ENCODE measurements around the gene SRI. TPM values are rescaled to one million over a fixed set of nuclear protein-coding genes. Genes with fewer than 3 reads are reported as not detected.

Gene SRI
- total and polyA plus RNA-seq, 4 donors, result 20.4 to 70.0 (median 39.6) TPM

DNA sequence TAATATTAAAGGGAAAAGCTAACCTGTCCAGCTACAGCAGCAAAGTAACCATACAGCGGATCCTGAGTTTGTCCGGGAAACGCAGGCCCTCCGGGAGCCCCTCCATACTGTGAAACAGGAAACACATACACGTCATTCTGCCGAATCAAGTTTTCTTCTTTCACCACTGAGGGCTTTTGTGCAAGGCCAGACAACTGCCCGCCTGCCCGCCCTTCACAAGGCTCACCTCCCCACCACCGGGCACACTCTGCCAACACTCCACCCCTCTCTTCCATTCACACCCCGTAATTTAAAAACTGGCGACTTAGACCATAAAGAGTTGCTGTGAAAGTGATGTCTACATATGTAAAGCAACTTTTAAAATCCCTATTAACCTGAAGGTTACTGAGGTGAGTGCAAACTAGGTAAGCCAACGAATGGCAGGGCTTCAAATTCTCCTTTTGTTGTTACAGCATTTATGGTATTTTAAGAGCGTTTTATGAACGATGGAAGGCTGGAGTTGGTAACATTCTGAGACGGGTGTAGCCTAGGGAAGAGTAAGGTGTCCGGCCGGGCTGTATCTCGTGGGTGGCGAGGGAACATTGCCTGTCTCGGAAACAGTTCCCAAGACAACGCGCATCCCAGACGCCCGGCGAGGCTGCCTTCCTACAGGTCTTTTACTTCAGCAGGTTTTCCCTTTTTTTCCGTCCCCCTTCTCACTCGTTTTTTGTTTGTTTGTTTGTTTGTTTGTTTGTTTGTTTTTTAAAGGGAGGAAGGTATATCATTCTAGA is 817 bp downstream of the SRI start:
- Histone ChIP-seq H3K9me3 (ENCODE audit: control insufficient read depth in 4 of 4, low read length in 3 of 4) (no peaks in the 10 kb centered on the region), H3K27me3 (ENCODE audit: control insufficient read depth in 4 of 4, insufficient read depth in 4 of 4, low read length in 3 of 4) (no peaks in the 10 kb centered on the region), H3K9ac (ENCODE audit: low read depth in 1 of 2, low read length in 2 of 2) (peak overlapping the region; percentile 2 to 59), H3K27ac (ENCODE audit: low read depth in 1 of 2, low read length in 2 of 2) (peak overlapping the region in 1 of 2 donors; percentile 35), H3K36me3 (ENCODE audit: control insufficient read depth in 4 of 4, insufficient read depth in 3 of 4, low read depth in 1 of 4, low read length in 3 of 4) (peaks cover 2 to 16% (median 8%) of the 10 kb centered on the region in 4 donors), H3K4me1 (ENCODE audit: control insufficient read depth in 4 of 4, insufficient read depth in 4 of 4, low read length in 3 of 4) (peaks cover 4 to 27% (median 9%) of the 10 kb centered on the region in 4 donors), H3K4me3 (ENCODE audit: low read depth in 1 of 3, low read length in 3 of 3) (peak overlapping the region; percentile 49 to 92 (median 92))
- WGBS, result 34% methylated on average over 27 of the region's 27 CpGs
- TF ChIP-seq GABPA (IDR thresholded peaks at IDR 0.05 in 1 of 2, conservative IDR thresholded peaks at IDR 0.05 in 1 of 2), result no peak
- no peak for TF ChIP-seq SP1 (IDR thresholded peaks at IDR 0.05)
- no peak for TF ChIP-seq FOXA2 (IDR thresholded peaks at IDR 0.05)
- peak; percentile 56 for DNase-seq (ENCODE audit: low spot score)

DNA sequence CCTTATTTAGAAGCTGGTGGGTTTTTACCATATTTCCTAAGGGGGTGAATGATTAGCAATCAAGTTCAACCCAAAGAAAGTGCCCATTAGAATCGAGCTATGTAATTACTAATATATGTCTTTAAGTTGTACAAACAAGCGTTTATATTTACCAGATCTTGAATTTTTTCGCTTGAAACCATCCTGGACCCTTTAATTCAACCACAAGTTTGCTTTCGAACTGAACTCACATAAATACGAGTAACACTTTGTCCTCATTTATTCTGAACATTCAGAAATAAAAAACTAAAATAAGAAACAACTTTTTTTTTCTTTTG is 1.5 kb downstream of the SRI start:
- DNase-seq (ENCODE audit: low spot score), result no peak
- Histone ChIP-seq H3K9me3 (ENCODE audit: control insufficient read depth in 4 of 4, low read length in 3 of 4) (no peaks in the 10 kb centered on the region), H3K4me1 (ENCODE audit: control insufficient read depth in 4 of 4, insufficient read depth in 4 of 4, low read length in 3 of 4) (peaks cover 4 to 27% (median 9%) of the 10 kb centered on the region in 4 donors), H3K36me3 (ENCODE audit: control insufficient read depth in 4 of 4, insufficient read depth in 3 of 4, low read depth in 1 of 4, low read length in 3 of 4) (peaks cover 3 to 16% (median 8%) of the 10 kb centered on the region in 4 donors), H3K27ac (ENCODE audit: low read depth in 1 of 2, low read length in 2 of 2) (no peak overlapping the region), H3K4me3 (ENCODE audit: low read depth in 1 of 3, low read length in 3 of 3) (peak overlapping the region in 1 of 3 donors; percentile 92), H3K27me3 (ENCODE audit: control insufficient read depth in 4 of 4, insufficient read depth in 4 of 4, low read length in 3 of 4) (no peaks in the 10 kb centered on the region), H3K9ac (ENCODE audit: low read depth in 1 of 2, low read length in 2 of 2) (peak overlapping the region in 1 of 2 donors; percentile 2)
- WGBS, result 68% methylated on average over 5 of the region's 5 CpGs
- TF ChIP-seq, protein P1, sequence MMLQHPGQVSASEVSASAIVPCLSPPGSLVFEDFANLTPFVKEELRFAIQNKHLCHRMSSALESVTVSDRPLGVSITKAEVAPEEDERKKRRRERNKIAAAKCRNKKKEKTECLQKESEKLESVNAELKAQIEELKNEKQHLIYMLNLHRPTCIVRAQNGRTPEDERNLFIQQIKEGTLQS (IDR thresholded peaks at IDR 0.05), result no peak
- no peak for TF ChIP-seq FOXA1 (IDR thresholded peaks at IDR 0.05)
- no peak for TF ChIP-seq GABPA (IDR thresholded peaks at IDR 0.05 in 1 of 2, conservative IDR thresholded peaks at IDR 0.05 in 1 of 2)
- no peak for TF ChIP-seq FOXA2 (IDR thresholded peaks at IDR 0.05)
- no peak for TF ChIP-seq HNF4G (IDR thresholded peaks at IDR 0.05)
- TF ChIP-seq, protein P2, sequence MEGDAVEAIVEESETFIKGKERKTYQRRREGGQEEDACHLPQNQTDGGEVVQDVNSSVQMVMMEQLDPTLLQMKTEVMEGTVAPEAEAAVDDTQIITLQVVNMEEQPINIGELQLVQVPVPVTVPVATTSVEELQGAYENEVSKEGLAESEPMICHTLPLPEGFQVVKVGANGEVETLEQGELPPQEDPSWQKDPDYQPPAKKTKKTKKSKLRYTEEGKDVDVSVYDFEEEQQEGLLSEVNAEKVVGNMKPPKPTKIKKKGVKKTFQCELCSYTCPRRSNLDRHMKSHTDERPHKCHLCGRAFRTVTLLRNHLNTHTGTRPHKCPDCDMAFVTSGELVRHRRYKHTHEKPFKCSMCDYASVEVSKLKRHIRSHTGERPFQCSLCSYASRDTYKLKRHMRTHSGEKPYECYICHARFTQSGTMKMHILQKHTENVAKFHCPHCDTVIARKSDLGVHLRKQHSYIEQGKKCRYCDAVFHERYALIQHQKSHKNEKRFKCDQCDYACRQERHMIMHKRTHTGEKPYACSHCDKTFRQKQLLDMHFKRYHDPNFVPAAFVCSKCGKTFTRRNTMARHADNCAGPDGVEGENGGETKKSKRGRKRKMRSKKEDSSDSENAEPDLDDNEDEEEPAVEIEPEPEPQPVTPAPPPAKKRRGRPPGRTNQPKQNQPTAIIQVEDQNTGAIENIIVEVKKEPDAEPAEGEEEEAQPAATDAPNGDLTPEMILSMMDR (IDR thresholded peaks at IDR 0.05; ENCODE audit: low read depth, low read length, missing input control), result no peak
- TF ChIP-seq HNF4A (conservative IDR thresholded peaks at IDR 0.05), result no peak
- TF ChIP-seq, protein P3, sequence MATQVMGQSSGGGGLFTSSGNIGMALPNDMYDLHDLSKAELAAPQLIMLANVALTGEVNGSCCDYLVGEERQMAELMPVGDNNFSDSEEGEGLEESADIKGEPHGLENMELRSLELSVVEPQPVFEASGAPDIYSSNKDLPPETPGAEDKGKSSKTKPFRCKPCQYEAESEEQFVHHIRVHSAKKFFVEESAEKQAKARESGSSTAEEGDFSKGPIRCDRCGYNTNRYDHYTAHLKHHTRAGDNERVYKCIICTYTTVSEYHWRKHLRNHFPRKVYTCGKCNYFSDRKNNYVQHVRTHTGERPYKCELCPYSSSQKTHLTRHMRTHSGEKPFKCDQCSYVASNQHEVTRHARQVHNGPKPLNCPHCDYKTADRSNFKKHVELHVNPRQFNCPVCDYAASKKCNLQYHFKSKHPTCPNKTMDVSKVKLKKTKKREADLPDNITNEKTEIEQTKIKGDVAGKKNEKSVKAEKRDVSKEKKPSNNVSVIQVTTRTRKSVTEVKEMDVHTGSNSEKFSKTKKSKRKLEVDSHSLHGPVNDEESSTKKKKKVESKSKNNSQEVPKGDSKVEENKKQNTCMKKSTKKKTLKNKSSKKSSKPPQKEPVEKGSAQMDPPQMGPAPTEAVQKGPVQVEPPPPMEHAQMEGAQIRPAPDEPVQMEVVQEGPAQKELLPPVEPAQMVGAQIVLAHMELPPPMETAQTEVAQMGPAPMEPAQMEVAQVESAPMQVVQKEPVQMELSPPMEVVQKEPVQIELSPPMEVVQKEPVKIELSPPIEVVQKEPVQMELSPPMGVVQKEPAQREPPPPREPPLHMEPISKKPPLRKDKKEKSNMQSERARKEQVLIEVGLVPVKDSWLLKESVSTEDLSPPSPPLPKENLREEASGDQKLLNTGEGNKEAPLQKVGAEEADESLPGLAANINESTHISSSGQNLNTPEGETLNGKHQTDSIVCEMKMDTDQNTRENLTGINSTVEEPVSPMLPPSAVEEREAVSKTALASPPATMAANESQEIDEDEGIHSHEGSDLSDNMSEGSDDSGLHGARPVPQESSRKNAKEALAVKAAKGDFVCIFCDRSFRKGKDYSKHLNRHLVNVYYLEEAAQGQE (IDR thresholded peaks at IDR 0.05), result no peak
- TF ChIP-seq EGR1 (IDR thresholded peaks at IDR 0.05; ENCODE audit: low read depth in 2 of 2), result no peak
- TF ChIP-seq TAF1 (conservative IDR thresholded peaks at IDR 0.05), result no peak
- TF ChIP-seq, protein P4, sequence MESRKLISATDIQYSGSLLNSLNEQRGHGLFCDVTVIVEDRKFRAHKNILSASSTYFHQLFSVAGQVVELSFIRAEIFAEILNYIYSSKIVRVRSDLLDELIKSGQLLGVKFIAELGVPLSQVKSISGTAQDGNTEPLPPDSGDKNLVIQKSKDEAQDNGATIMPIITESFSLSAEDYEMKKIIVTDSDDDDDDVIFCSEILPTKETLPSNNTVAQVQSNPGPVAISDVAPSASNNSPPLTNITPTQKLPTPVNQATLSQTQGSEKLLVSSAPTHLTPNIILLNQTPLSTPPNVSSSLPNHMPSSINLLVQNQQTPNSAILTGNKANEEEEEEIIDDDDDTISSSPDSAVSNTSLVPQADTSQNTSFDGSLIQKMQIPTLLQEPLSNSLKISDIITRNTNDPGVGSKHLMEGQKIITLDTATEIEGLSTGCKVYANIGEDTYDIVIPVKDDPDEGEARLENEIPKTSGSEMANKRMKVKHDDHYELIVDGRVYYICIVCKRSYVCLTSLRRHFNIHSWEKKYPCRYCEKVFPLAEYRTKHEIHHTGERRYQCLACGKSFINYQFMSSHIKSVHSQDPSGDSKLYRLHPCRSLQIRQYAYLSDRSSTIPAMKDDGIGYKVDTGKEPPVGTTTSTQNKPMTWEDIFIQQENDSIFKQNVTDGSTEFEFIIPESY (IDR thresholded peaks at IDR 0.05), result no peak
